HG03159 (cell line): ENCODE results near the gene COL5A1.
"Not testable (repeated sequence)": the region's sequence is repeated elsewhere in the genome, so short reads cannot be mapped to it uniquely, and the experiment has no call there.

Experiments
- ATAC-seq: cut with Tn5 transposase; IDR thresholded peaks from one replicate; pipeline ENCODE4 v1.9.1; 2021; ENCODE audit warnings: mild to moderate bottlenecking, moderate library complexity; ENCODE audit not compliant: unreplicated experiment

COL5A1 gene

GRCh38 chr9:134690301-134690751 is 48.7 kb downstream of the COL5A1 start:
- no peak for ATAC-seq

- no peak for ATAC-seq
Observed at GRCh38 chr9:134690946-134691694, 49.5 kb downstream of the COL5A1 start.

GRCh38 chr9:134691695-134692572 is 50.3 kb downstream of the COL5A1 start:
- no peak for ATAC-seq

GRCh38 chr9:134692573-134692860 is 50.9 kb downstream of the COL5A1 start:
- ATAC-seq = no peak

- no peak for ATAC-seq
Observed at GRCh38 chr9:134693011-134693410, 51.4 kb downstream of the COL5A1 start.

- ATAC-seq = no peak
Observed at GRCh38 chr9:134693641-134694367, 52.2 kb downstream of the COL5A1 start.

- no peak for ATAC-seq
Observed at GRCh38 chr9:134694368-134694665, 52.7 kb downstream of the COL5A1 start.

- ATAC-seq = no peak
Observed at GRCh38 chr9:134694714-134695113, 53.1 kb downstream of the COL5A1 start.

GRCh38 chr9:134695144-134695543 is 53.5 kb downstream of the COL5A1 start:
- ATAC-seq = no peak

GRCh38 chr9:134696433-134696832 is 54.8 kb downstream of the COL5A1 start:
- ATAC-seq = no peak

GRCh38 chr9:134698111-134698510 is 56.5 kb downstream of the COL5A1 start:
- no peak for ATAC-seq

GRCh38 chr9:134698587-134699342 is 57.2 kb downstream of the COL5A1 start:
- ATAC-seq = no peak

GRCh38 chr9:134699343-134699740 is 57.7 kb downstream of the COL5A1 start:
- ATAC-seq = no peak

GRCh38 chr9:134700636-134701350 is 59.2 kb downstream of the COL5A1 start:
- ATAC-seq = no peak

GRCh38 chr9:134701581-134702259 is 60.1 kb downstream of the COL5A1 start:
- no peak for ATAC-seq

GRCh38 chr9:134702291-134702690 is 60.7 kb downstream of the COL5A1 start:
- ATAC-seq = no peak

- not testable (repeated sequence) for ATAC-seq
Observed at GRCh38 chr9:134703730-134704114, 62.1 kb downstream of the COL5A1 start.

GRCh38 chr9:134704498-134704897 is 62.9 kb downstream of the COL5A1 start:
- ATAC-seq = no peak

- ATAC-seq = no peak
Observed at GRCh38 chr9:134705786-134706185, 64.2 kb downstream of the COL5A1 start.

GRCh38 chr9:134706522-134706921 is 64.9 kb downstream of the COL5A1 start:
- ATAC-seq = no peak
